Measurements from ENCODE around the gene CDIP1.

GRCh38 chr16:4463522-4464163 lies 74.9 kb downstream of the CDIP1 start:
- TF ChIP-seq, protein P1, sequence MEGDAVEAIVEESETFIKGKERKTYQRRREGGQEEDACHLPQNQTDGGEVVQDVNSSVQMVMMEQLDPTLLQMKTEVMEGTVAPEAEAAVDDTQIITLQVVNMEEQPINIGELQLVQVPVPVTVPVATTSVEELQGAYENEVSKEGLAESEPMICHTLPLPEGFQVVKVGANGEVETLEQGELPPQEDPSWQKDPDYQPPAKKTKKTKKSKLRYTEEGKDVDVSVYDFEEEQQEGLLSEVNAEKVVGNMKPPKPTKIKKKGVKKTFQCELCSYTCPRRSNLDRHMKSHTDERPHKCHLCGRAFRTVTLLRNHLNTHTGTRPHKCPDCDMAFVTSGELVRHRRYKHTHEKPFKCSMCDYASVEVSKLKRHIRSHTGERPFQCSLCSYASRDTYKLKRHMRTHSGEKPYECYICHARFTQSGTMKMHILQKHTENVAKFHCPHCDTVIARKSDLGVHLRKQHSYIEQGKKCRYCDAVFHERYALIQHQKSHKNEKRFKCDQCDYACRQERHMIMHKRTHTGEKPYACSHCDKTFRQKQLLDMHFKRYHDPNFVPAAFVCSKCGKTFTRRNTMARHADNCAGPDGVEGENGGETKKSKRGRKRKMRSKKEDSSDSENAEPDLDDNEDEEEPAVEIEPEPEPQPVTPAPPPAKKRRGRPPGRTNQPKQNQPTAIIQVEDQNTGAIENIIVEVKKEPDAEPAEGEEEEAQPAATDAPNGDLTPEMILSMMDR (conservative IDR thresholded peaks at IDR 0.05; ENCODE audit: low read length), result no peak
- TF ChIP-seq EZH2phosphoT487 (IDR thresholded peaks at IDR 0.05; ENCODE audit: borderline replicate concordance), result no peak
